RWPE1 (cell line): Measurements from ENCODE around the gene KIRREL3.

ENCODE experiments used
- CTCF ChIA-PET: fragments of 350-600 bp; sonication (Branson Sonifier 250); formaldehyde crosslinking; extraction: SDS; loops from one replicate; lab custom pipeline; 2021; lab: Yijun Ruan, JAX
- POLR2A ChIA-PET: fragments of 400-600 bp; formaldehyde crosslinking; extraction: SDS; loops from one replicate; lab custom pipeline; 2020; ENCODE audit warnings: antibody characterized with exemption; ENCODE audit not compliant: low non-redundant PET; lab: Yijun Ruan, JAX
- DNase-seq: peaks from one replicate; pipeline ENCODE4 v3.0.0; 2012; ENCODE audit warnings: low spot score
- H3K27ac ChIP-seq: fragments of 450-650 bp; 2 replicates; pipeline ENCODE4 v1.5.1; 2017
- TF ChIP-seq, protein P1 (sequence below): fragments of 450-650 bp; conservative IDR thresholded peaks from 2 replicates; pipeline ENCODE4 v1.5.1; 2017; ENCODE audit warnings: low read depth, mild to moderate bottlenecking

Gene KIRREL3

DNA sequence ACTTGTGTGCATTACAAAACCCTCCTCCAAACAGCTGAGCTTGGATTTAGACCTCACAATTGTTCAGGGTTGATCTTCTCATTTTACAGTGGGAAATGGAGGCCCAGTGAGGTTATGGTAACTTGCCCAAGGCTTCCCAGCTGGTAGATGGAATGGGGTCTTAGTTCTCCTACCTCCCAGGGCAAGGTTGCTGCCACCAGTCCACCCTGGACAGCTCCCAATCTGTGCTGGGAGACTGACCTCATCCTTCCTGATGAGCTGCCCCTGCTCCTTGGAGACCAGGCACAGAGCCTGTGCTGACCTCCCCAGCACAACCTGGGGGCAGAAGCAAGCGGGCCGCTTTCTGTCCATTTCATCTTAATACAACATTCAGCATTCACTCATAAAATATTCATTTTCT is 454.4 kb downstream of the KIRREL3 start:
- no peak overlapping the region for H3K27ac ChIP-seq
- no peak for DNase-seq
- ChIA-PET POLR2A (no interaction called here), CTCF (no interaction called here)
- TF ChIP-seq, protein P1, sequence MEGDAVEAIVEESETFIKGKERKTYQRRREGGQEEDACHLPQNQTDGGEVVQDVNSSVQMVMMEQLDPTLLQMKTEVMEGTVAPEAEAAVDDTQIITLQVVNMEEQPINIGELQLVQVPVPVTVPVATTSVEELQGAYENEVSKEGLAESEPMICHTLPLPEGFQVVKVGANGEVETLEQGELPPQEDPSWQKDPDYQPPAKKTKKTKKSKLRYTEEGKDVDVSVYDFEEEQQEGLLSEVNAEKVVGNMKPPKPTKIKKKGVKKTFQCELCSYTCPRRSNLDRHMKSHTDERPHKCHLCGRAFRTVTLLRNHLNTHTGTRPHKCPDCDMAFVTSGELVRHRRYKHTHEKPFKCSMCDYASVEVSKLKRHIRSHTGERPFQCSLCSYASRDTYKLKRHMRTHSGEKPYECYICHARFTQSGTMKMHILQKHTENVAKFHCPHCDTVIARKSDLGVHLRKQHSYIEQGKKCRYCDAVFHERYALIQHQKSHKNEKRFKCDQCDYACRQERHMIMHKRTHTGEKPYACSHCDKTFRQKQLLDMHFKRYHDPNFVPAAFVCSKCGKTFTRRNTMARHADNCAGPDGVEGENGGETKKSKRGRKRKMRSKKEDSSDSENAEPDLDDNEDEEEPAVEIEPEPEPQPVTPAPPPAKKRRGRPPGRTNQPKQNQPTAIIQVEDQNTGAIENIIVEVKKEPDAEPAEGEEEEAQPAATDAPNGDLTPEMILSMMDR, result no peak

DNA sequence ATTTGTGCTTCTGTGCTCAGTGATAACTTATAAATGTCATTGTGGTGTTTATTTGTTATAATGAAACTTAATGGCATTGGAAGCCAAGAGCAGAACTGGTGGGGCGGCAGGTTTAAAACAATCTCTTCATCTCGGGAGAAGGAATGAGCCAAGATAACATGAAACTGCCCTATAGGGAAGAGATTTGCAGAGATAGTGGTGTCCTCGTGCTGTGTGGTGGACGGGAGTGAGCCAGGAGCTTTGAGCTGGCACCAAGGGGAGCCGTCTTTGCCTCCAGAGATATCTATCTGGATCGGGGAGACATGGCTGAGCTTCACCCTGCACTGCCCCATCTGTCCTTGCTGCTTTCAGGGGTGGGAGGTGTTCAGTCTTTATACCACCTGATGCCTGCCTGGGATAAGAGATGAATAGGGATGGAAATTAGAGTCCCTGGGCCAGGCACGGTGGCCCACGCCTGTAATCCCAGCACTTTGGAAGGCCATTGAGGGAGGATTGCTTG is 455.5 kb downstream of the KIRREL3 start:
- CTCF ChIA-PET, result interaction anchor here (0.6 kb wide), 1 partner anchor 52 kb away, joined by 3 read pairs; no protein-coding TSS in a partner anchor
- POLR2A ChIA-PET, result no interaction called here

DNA sequence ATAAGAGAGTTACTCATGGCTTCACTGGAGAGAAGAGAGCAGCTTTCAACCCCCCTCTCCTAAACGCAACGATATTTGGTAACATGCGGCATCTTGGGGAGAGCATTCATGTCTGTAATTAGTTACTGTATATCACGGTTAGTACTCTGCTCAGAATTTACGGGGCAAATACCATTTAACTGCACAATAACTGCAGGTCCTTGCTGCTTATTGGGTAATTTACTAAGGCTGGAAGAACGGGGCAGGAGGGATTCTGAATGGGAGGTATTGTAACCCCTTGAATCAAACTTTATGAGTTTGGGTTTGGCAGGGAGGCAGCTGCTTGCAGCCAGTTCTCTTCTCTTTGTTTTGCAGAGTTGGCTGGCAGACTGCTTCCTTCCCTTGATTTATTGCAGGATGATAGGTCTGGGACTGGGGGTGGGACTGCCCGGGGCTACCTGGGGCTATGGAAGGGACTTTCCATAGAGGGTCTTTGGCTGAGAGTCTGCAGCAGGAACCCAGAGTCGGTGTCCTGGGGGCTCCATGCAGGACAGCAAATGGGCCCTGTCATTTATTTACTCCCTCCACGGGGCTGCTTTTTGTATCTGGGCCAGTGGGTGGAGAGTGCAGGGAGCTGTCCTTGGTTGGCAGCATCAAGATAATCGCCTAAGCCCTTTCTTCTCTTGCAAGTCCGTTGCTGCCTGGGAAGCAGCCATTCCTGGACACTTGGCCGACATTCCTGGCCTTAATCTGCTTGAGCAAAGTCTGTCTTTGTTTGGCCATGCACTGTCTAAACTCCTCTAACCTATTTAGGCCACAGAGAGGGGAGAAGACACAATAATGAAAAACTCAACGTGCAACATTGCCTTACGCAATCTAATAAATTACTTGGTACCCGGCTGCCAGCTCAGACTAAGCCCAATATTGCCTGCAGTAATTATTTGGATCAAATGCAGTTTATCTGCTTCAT is 456.2 kb downstream of the KIRREL3 start:
- CTCF ChIA-PET, result interaction anchor here (0.6 kb wide), 1 partner anchor 51 kb away, joined by 3 read pairs; no protein-coding TSS in a partner anchor
- H3K27ac ChIP-seq, result no peak overlapping the region
- POLR2A ChIA-PET, result no interaction called here
- no peak for DNase-seq
- TF ChIP-seq, protein P1, result no peak

More for the DNA sequence above, 455.5 kb downstream of the KIRREL3 start:
- H3K27ac ChIP-seq, result no peak overlapping the region
- DNase-seq, result no peak
- TF ChIP-seq, protein P1, result no peak

DNA sequence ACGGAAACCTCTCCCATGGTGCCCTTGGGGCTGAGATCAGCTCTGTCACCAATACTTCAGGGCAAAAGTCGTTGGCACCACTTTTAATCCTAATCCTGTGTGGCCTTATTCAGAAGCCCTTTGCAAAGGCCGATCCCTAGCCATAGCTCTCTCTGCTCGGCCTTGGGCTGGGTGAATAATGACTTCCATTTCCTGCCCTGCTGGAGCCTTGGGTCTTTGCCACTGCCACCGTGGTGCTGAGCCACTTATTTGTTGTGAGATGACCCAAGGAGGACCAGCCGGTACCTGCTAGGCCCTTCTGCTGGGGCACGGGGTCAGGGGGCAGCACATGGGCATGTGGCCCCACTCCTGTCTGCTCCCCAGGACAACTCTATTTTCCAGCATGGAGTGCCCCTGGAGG is 456.9 kb downstream of the KIRREL3 start:
- no peak overlapping the region for H3K27ac ChIP-seq
- no peak for DNase-seq
- POLR2A ChIA-PET, result no interaction called here
- CTCF ChIA-PET, result no interaction called here
- TF ChIP-seq, protein P1, result no peak

DNA sequence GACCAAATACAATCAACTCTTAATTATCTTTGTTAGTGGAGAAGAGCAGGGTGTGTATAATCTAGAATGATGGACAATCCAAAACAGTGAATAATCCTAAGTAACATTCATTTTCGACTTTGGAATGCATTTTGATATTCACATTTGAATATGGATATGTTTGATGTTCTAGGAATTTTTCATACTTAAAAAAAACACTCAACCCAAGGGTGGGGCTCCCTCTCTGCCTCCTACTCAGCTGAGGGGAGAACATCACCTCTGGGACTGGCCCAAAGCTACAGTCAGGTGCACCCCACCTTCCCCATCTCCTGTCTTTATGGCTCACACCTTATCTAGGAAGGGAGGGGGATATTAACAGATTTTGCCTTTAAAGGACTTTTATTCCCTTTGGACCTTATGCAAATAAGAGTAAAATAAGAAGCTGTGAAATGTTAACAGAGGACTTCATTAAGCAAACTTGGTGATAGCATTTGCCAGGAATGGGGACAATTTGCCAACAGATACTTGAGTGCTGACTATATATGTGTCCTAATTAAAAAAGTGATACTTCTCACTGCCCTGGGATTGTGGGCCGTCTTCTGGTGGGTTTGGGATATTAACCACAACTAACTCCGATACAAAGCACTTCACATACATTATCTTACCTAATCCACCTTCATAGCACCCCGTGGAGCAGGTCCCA is 458.1 kb downstream of the KIRREL3 start:
- ChIA-PET CTCF (no interaction called here), POLR2A (no interaction called here)
- no peak for DNase-seq
- H3K27ac ChIP-seq, result no peak overlapping the region
- TF ChIP-seq, protein P1, result no peak

DNA sequence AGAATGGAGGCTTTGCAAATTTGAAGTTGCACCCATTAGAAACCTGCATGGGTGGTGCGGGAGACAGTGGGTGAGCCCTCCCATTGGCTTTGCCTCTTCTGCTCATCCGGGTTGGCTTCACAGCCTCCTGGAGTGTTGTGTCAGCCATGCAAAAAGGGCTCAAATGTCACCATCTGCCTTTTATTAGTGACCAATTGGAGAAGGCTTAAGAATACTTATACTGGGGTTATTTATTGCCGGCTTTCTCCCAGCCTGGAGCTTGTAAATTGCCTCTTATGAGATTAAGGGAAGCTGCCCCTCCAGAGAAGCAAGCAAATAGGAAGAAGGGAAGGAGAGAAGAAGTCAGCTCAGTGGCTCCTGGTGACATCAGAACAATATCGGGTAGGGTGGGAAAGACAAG is 462.5 kb downstream of the KIRREL3 start:
- DNase-seq, result no peak
- CTCF ChIA-PET, result interaction anchor here (0.6 kb wide), 1 partner anchor 364 kb away, joined by 3 read pairs; no protein-coding TSS in a partner anchor
- H3K27ac ChIP-seq, result no peak overlapping the region
- TF ChIP-seq, protein P1, result no peak
- POLR2A ChIA-PET, result no interaction called here
